Measurements from ENCODE around the gene AGAP3. TPM values are rescaled to one million over a fixed set of nuclear protein-coding genes. Genes with fewer than 3 reads are reported as not detected.

Gene AGAP3
- total RNA-seq, 8 experiments from 2014 or later, result 34.1 to 84.7 (median 57.2) TPM

DNA sequence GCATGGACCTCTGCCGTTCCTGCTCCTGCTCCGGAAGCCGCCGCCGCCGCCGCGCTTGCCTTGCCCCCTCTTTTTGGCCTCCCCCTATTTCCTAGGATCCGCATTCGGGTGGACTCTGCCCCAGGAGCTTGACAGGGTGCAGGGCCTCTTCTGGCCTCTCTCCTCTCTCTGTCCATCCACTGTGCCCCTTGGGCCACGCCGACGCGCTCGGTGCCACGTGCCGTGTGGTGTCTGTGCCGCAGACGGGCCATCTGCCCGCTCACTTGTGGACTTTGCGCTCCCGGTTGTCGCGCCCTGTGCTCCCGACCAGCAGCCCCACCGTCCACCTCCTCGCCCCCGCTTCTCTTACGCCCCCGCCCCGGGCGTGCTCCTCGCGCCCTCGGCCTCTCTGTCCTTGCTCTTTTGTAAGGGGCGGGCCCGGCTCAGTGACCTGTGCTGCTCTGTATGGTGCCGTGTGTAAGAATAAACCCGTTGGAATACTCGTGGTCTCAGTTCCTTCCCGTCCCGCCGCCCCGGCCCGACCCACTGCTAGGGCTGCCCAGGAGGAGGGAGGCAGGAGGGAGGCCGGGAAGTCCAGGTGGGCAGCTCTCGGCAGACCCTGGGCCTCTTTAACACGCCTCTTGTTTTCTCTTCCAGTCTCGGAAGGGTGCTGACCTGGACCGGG is 37.0 kb downstream of the AGAP3 start:
- ATAC-seq (replicated peaks in 6 of 8), result no peak
- no peak overlapping the region for H3K4me3 ChIP-seq
- in situ Hi-C loops (cut with MboI; ENCODE audit: low pct_unique_long_range_greater_than_20kb in 2 of 9, low sequenced_read_pairs in 9 of 9, unreplicated experiment in 9 of 9), result loop anchor here in 1 of 9 experiments (10.0 kb wide), 1 partner anchor 52 kb away; no protein-coding TSS in a partner anchor
- WGBS, 10 experiments, result 80 to 100% (median 93%) methylated on average over 1 to 4 of the region's 50 CpGs; no CpG with 5 or more reads in 6 of the 10 experiments
- H3K27ac ChIP-seq, result no peak overlapping the region
- H3K4me1 ChIP-seq (replicated peaks in 1 of 2), result peaks cover 14 to 21% of the 10 kb centered on the region in 2 donors

DNA sequence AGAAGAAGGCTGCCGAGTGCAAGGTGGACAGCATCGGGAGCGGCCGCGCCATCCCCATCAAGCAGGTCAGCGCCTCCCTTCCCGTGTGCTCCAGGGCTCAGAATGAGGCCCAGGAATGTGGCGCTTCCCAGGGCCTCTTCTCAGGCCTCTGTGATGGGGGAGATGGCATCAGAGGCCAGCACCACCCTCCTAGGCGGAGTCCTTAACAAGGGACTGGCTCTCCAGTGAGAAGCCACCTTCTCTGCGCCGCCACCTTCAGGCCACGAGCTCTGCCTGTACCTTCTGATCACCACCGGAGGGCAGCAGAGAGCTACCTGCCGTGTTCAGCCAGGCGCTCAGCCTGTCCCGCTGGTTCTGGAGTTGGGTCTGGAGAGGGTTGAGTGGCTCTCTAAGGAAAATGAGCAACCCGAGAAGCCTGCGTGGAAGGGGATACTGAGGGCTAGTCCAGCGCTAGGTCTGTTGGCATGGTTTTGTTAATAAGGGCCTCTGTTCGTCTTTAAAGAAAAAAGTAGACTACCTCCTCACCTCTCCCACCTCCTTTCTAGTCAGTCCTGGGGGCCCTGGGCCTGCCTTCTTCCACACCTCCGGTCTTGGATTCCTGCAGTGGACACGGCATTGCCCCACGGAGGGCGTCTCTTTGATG is 37.7 kb downstream of the AGAP3 start:
- no peak overlapping the region for H3K4me3 ChIP-seq
- in situ Hi-C loops (cut with MboI; ENCODE audit: low pct_unique_long_range_greater_than_20kb in 2 of 9, low sequenced_read_pairs in 9 of 9, unreplicated experiment in 9 of 9), result loop anchor here in 1 of 9 experiments (10.0 kb wide), 1 partner anchor 51 kb away; no protein-coding TSS in a partner anchor
- peak; percentile 49 to 78 (median 69) for ATAC-seq (replicated peaks in 6 of 8)
- H3K27ac ChIP-seq, result no peak overlapping the region
- 0 to 80% (median 21%) methylated on average over 1 to 13 of the region's 24 CpGs; no CpG with 5 or more reads in 7 of the 10 experiments for WGBS, 10 experiments
- peaks cover 14 to 21% of the 10 kb centered on the region in 2 donors for H3K4me1 ChIP-seq (replicated peaks in 1 of 2)

GRCh38 chr7:151124481-151124880 is 38.2 kb downstream of the AGAP3 start:
- 20 to 74% (median 62%) methylated on average over 1 to 3 of the region's 7 CpGs; no CpG with 5 or more reads in 7 of the 10 experiments for WGBS, 10 experiments
- in situ Hi-C loops (cut with MboI; ENCODE audit: low pct_unique_long_range_greater_than_20kb in 2 of 9, low sequenced_read_pairs in 9 of 9, unreplicated experiment in 9 of 9), result loop anchor here in 1 of 9 experiments (10.0 kb wide), 1 partner anchor 50 kb away; no protein-coding TSS in a partner anchor
- no peak overlapping the region for H3K27ac ChIP-seq
- H3K4me3 ChIP-seq, result no peak overlapping the region
- H3K4me1 ChIP-seq (replicated peaks in 1 of 2), result peaks cover 14 to 21% of the 10 kb centered on the region in 2 donors
- no peak for ATAC-seq (replicated peaks in 6 of 8)

GRCh38 chr7:151124899-151125399 is 38.7 kb downstream of the AGAP3 start:
- WGBS, 10 experiments, result 60 to 91% (median 80%) methylated on average over 1 to 8 of the region's 14 CpGs; no CpG with 5 or more reads in 5 of the 10 experiments
- H3K4me3 ChIP-seq, result no peak overlapping the region
- in situ Hi-C loops (cut with MboI; ENCODE audit: low pct_unique_long_range_greater_than_20kb in 2 of 9, low sequenced_read_pairs in 9 of 9, unreplicated experiment in 9 of 9), result loop anchor here in 1 of 9 experiments (10.0 kb wide), 1 partner anchor 50 kb away; no protein-coding TSS in a partner anchor
- H3K4me1 ChIP-seq (replicated peaks in 1 of 2), result peaks cover 14 to 21% of the 10 kb centered on the region in 2 donors
- peak overlapping the region in 1 of 2 donors; percentile 58 for H3K27ac ChIP-seq
- no peak for ATAC-seq (replicated peaks in 6 of 8)

DNA sequence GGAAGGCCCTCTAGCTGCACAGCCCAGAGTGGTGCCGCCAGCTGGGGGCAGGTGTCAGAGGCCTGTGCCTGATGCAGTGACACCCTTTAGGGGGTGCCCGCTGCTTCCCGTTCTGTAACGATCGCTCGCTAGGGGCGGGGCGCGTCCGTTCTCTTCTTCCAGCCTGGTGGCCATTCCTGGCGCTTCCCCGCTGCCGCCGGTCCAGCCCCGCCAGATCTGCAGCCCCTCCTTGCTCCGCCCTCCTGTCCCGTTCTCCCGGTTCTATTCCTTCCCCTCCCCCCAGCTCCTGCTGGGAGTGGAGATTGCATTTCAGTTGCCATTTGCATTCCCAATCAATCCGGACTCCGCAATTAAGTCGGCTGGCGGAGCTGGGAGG is 39.2 kb downstream of the AGAP3 start:
- peak overlapping the region; percentile 5 to 33 (median 20) for H3K4me3 ChIP-seq
- 0 to 60% (median 2%) methylated on average over 1 to 7 of the region's 22 CpGs; no CpG with 5 or more reads in 7 of the 10 experiments for WGBS, 10 experiments
- in situ Hi-C loops (cut with MboI; ENCODE audit: low pct_unique_long_range_greater_than_20kb in 2 of 9, low sequenced_read_pairs in 9 of 9, unreplicated experiment in 9 of 9), result loop anchor here in 1 of 9 experiments (10.0 kb wide), 1 partner anchor 49 kb away; no protein-coding TSS in a partner anchor
- ATAC-seq (replicated peaks in 6 of 8), result peak; percentile 12 to 63 (median 46)
- peak overlapping the region; percentile 34 to 58 for H3K27ac ChIP-seq
- peaks cover 14 to 21% of the 10 kb centered on the region in 2 donors for H3K4me1 ChIP-seq (replicated peaks in 1 of 2)

DNA sequence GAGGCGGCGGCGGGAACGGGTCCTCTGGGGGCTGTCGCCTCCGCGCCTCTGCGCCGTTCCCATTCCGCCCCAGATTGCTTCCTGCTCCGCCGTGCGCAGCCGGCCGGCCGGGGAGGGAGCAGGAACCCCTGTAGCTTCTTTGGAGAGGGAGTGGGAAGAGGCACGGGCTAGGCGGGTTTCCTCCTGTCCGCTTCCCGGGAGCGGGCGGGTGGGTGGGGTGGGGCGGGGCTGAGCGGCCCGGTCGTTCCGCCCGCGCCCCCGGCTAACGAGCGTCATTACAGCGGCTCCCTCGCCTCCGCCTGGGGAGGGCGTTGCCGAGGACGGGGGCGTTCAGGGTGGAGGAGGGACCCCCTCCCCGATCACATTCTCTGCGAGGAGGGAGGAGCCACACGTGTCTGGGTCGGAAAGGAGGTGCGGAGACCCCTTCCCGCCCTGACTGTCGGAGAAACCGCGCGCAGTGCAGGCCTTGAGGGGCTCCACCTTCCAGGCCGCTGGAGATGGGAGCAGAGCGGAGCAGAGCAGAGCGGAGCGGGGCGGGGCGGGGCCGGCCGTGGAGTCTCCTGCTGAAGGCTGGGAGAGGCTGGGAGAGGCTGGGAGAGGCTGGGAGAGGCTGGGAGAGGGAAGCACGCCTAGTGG is 39.7 kb downstream of the AGAP3 start:
- no CpG with 5 or more reads among the region's 58 CpGs for WGBS, 10 experiments
- in situ Hi-C loops (cut with MboI; ENCODE audit: low pct_unique_long_range_greater_than_20kb in 2 of 9, low sequenced_read_pairs in 9 of 9, unreplicated experiment in 9 of 9), result loop anchor here in 1 of 9 experiments (10.0 kb wide), 1 partner anchor 49 kb away; no protein-coding TSS in a partner anchor
- Histone ChIP-seq H3K27ac (peak overlapping the region; percentile 34 to 58), H3K4me1 (replicated peaks in 1 of 2) (peaks cover 14 to 21% of the 10 kb centered on the region in 2 donors), H3K4me3 (peak overlapping the region; percentile 5 to 33 (median 20))
- peak; percentile 61 to 83 (median 76) for ATAC-seq (replicated peaks in 6 of 8)

DNA sequence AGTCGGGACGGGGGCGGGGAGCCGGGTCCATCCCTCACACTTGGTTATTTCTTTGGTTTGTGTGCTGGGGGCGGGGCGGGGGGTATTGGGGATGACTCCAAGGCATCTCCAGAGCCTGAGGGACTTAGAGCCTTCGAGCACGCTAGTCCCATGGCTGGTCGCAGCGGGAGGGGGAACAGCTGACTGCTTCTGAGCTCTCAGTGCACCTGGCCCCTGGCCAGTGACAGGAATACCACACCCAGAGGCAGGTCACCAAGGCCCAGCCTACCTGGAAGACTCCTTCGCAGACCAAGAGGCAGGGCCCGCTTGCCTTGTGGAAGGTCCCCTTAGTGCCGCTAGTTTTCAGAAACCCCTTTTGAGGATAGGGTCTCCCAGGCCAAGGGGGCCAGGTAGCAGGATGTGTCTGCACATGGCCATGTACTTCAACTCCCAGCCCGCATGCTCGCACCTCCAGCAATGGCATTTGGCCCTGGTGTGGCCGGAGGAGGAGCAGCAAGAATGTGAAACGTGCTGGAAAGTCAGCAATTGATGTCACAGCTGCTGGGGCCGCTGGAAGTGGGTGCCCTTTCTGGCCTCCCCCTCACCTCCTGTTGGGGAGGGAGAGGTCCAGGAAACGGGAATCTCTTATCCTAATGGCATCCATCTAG is 40.3 kb downstream of the AGAP3 start:
- in situ Hi-C loops (cut with MboI; ENCODE audit: low pct_unique_long_range_greater_than_20kb in 2 of 9, low sequenced_read_pairs in 9 of 9, unreplicated experiment in 9 of 9), result loop anchor here in 1 of 9 experiments (10.0 kb wide), 1 partner anchor 48 kb away; no protein-coding TSS in a partner anchor
- 50 to 100% (median 80%) methylated on average over 1 to 5 of the region's 19 CpGs; no CpG with 5 or more reads in 5 of the 10 experiments for WGBS, 10 experiments
- peak in 2 of 8 experiments; percentile 0 to 10 for ATAC-seq (replicated peaks in 6 of 8)

DNA sequence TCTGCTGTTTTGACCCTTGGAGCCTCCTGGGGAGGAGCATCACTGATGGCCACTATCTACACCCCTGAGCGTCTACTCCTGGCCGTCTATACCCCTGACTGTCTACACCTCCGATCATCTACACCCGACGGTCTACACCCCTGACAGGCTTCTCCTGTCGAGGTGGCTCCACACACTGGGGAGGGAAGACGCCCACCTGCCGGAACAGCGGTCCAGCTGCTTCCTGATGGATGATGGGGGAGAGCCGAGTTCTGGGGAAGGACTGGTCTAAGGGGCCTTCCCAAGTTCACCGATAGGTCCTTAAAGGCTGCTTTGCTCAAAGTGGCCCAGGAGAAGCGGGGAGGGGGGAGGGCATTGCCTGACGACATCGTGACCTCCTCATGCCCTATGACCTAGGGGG is 41.9 kb downstream of the AGAP3 start:
- ATAC-seq (replicated peaks in 6 of 8), result no peak
- H3K4me3 ChIP-seq, result no peak overlapping the region
- in situ Hi-C loops (cut with MboI; ENCODE audit: low pct_unique_long_range_greater_than_20kb in 2 of 9, low sequenced_read_pairs in 9 of 9, unreplicated experiment in 9 of 9), result loop anchor here in 1 of 9 experiments (10.0 kb wide), 1 partner anchor 47 kb away; no protein-coding TSS in a partner anchor
- H3K27ac ChIP-seq, result no peak overlapping the region
- H3K4me1 ChIP-seq (replicated peaks in 1 of 2), result peaks cover 14 to 31% of the 10 kb centered on the region in 2 donors
- WGBS, 10 experiments, result 40 to 100% (median 60%) methylated on average over 2 to 3 of the region's 14 CpGs; no CpG with 5 or more reads in 7 of the 10 experiments

More for the DNA sequence above, 40.3 kb downstream of the AGAP3 start:
- peak overlapping the region in 2 of 5 donors; percentile 20 to 33 for H3K4me3 ChIP-seq
- peaks cover 14 to 26% of the 10 kb centered on the region in 2 donors for H3K4me1 ChIP-seq (replicated peaks in 1 of 2)
- peak overlapping the region in 1 of 2 donors; percentile 58 for H3K27ac ChIP-seq

- Histone ChIP-seq H3K27ac (no peak overlapping the region), H3K4me3 (no peak overlapping the region), H3K4me1 (replicated peaks in 1 of 2) (peaks cover 14 to 31% of the 10 kb centered on the region in 2 donors)
- in situ Hi-C loops (cut with MboI; ENCODE audit: low pct_unique_long_range_greater_than_20kb in 2 of 9, low sequenced_read_pairs in 9 of 9, unreplicated experiment in 9 of 9), result loop anchor here in 1 of 9 experiments (10.0 kb wide), 1 partner anchor 46 kb away; no protein-coding TSS in a partner anchor
- ATAC-seq (replicated peaks in 6 of 8), result no peak
- no CpG with 5 or more reads among the region's 8 CpGs for WGBS, 10 experiments
These were observed 42.4 kb downstream of the AGAP3 start for GRCh38 chr7:151128716-151129115.

DNA sequence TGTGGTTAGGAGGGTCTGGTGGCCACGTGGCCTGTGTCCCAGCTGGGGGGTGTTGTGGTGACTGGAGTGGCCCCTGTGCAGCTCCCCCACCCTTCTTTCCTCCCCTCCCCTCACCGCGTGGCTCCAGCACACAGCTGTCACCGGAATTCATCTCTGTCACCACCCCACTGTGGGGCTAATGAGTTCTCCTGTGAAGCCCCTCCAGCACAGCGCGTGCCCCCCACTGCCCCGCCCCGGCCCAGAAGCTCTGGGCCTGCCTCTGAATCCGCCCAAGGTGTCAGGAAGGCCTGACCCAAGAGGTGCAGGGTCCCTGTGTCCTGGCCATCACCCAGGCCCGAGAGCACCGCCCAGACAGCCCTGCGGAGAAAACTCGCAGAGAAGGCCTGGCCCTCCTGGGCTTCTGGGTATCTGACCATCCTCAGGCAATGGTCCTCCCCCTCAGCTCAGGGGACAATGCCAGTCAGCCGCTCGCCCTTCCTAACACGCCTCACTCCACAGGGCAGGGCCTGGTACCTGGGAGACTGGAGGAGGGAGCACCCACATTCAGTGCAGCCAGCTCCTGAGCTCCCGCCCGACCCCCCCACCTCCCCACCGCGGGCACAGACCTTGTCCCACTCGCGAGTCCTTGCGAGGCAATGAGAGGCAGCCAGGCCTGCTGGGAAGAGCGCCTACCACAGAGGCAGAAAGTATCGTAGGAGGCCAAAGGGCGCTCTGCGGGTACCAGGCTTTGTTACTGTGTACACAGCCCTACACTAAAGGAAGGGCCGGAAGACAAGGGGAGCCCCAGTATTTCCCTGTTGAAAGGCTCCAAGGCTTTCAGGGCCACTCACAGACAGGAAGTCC is 43.1 kb downstream of the AGAP3 start:
- Histone ChIP-seq H3K4me1 (replicated peaks in 1 of 2) (peaks cover 14 to 31% of the 10 kb centered on the region in 2 donors), H3K4me3 (no peak overlapping the region), H3K27ac (no peak overlapping the region)
- in situ Hi-C loops (cut with MboI; ENCODE audit: low pct_unique_long_range_greater_than_20kb in 2 of 9, low sequenced_read_pairs in 9 of 9, unreplicated experiment in 9 of 9), result loop anchor here in 1 of 9 experiments (10.0 kb wide), 1 partner anchor 45 kb away; no protein-coding TSS in a partner anchor
- 76 to 100% (median 90%) methylated on average over 1 to 5 of the region's 28 CpGs; no CpG with 5 or more reads in 6 of the 10 experiments for WGBS, 10 experiments
- no peak for ATAC-seq (replicated peaks in 6 of 8)

DNA sequence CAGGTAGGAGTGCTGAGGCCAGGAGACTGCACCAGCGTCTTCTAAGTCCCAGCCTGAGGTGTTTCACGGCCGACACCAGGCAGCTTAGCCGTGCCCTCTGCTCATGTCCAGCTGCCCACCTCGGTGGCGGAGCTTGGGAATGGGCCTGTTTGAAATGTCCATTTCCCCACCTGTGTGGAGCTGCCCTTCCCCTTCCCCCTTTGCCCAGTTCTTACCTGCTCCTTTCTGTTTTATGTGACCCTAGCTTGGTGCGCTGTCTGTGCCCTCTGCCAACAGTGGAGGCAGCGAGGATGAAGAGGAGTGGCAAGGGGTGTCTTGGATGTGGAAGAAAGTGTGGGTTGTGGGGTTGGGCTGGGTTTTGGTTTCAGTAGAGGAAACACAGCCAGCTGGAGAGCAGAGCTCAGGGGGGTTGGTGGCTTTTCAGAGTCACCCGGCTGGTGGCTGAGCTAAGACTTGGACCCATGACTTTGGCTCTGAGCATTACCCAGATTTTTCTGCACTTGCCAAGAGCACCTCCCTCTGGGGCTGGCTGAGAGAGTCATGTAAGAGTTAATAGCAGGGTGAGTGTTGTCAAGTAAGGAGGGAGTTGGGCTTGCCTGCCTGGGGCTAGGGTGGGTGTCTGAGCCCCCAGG is 43.8 kb downstream of the AGAP3 start:
- WGBS, 10 experiments, result 80 to 100% (median 88%) methylated on average over 1 to 5 of the region's 9 CpGs; no CpG with 5 or more reads in 7 of the 10 experiments
- Histone ChIP-seq H3K4me1 (replicated peaks in 1 of 2) (peaks cover 14 to 31% of the 10 kb centered on the region in 2 donors), H3K27ac (no peak overlapping the region), H3K4me3 (no peak overlapping the region)
- no peak for ATAC-seq (replicated peaks in 6 of 8)
- in situ Hi-C loops (cut with MboI; ENCODE audit: low pct_unique_long_range_greater_than_20kb in 2 of 9, low sequenced_read_pairs in 9 of 9, unreplicated experiment in 9 of 9), result loop anchor here in 1 of 9 experiments (10.0 kb wide), 1 partner anchor 45 kb away; no protein-coding TSS in a partner anchor
